Mesothelial cell of epicardium (in vitro differentiated cells): Measurements from ENCODE around the gene CRKL. TPM values are rescaled to one million over a fixed set of nuclear protein-coding genes. Genes with fewer than 3 reads are reported as not detected.
A peak's percentile ranks its signal among the peaks of the same experiment; 100 is the strongest.

ENCODE experiments used
- DNase-seq, 2 experiments: peaks; one replicate each; pipeline ENCODE4 v3.0.0; 2021; ENCODE audit warnings: low spot score in 2 of 2; ENCODE audit not compliant: unreplicated experiment in 2 of 2
- H3K27ac Mint-ChIP-seq: 2 replicates; pipeline ENCODE4 v1.8.0; 2021; ENCODE audit warnings: mixed read lengths
- H3K27me3 Mint-ChIP-seq: 2 replicates; pipeline ENCODE4 v1.8.0; 2021; ENCODE audit warnings: low read depth, mixed read lengths
- H3K36me3 Mint-ChIP-seq: 2 replicates; pipeline ENCODE4 v1.8.0; 2021; ENCODE audit warnings: mixed read lengths
- H3K4me1 Mint-ChIP-seq: 2 replicates; pipeline ENCODE4 v1.8.0; 2021; ENCODE audit warnings: mixed read lengths
- H3K4me3 Mint-ChIP-seq: 2 replicates; pipeline ENCODE4 v1.8.0; 2021; ENCODE audit warnings: mild to moderate bottlenecking, moderate library complexity, mixed read lengths
- H3K9me3 Mint-ChIP-seq: 2 replicates; pipeline ENCODE4 v1.8.0; 2021; ENCODE audit warnings: mixed read lengths
- total RNA-seq: library from RNA; stranded (reverse); gene quantifications from 3 replicates; pipeline ENCODE4 v1.2.1, GENCODE V29; 2021
- TF ChIP-seq, protein P1 (sequence below): fragments of 200-600 bp; sonication (generic); IDR thresholded peaks from one replicate; pipeline ENCODE4 v1.5.0; 2021; ENCODE audit warnings: antibody characterized with exemption; ENCODE audit not compliant: unreplicated experiment

CRKL gene
- total RNA-seq, 1 donor from 2014 or later: 75.1 TPM

DNA sequence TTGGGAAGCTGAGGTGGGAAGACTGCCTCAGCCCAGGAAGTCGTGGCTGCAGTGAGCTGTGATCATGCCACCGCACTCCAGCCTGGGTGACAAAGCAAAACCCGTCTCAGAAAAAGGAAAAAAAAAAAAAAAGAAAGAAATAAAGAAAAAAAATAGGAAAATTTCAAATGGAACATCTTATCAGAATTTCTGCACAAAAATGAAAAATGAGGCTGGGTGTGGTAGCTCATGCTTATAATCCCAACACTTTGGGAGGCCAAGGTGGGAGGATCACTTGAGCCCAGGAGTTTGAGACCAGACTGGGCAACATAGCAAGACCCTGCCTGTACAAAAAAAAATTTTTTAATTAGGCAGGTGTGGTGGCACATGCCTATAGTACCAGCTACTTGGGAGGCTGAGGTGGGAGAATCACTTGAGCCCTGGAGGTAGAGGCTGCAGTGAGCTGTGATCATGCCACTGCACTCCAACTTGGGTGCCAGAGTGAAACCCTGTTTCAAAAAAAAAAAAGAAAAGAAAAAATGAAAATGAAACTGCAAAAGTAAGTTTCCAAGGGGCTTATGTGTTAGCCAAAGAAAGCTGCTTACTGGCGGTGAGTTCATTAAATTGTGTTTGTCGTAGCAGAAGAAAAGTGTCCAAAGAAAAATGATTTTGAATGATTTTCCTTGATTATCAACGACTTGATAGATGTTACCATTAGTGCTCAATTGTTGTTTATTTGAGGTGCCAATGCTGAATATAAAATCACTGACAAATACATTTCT lies 7.5 kb upstream of the CRKL start:
- peaks cover 3% of the 10 kb centered on the region for H3K27me3 Mint-ChIP-seq
- H3K27ac Mint-ChIP-seq: no peak overlapping the region
- DNase-seq: no peak
- no peaks in the 10 kb centered on the region for H3K9me3 Mint-ChIP-seq
- no peaks in the 10 kb centered on the region for H3K36me3 Mint-ChIP-seq
- H3K4me3 Mint-ChIP-seq: no peak overlapping the region
- H3K4me1 Mint-ChIP-seq: no peaks in the 10 kb centered on the region
- TF ChIP-seq, protein P1, sequence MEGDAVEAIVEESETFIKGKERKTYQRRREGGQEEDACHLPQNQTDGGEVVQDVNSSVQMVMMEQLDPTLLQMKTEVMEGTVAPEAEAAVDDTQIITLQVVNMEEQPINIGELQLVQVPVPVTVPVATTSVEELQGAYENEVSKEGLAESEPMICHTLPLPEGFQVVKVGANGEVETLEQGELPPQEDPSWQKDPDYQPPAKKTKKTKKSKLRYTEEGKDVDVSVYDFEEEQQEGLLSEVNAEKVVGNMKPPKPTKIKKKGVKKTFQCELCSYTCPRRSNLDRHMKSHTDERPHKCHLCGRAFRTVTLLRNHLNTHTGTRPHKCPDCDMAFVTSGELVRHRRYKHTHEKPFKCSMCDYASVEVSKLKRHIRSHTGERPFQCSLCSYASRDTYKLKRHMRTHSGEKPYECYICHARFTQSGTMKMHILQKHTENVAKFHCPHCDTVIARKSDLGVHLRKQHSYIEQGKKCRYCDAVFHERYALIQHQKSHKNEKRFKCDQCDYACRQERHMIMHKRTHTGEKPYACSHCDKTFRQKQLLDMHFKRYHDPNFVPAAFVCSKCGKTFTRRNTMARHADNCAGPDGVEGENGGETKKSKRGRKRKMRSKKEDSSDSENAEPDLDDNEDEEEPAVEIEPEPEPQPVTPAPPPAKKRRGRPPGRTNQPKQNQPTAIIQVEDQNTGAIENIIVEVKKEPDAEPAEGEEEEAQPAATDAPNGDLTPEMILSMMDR: no peak

DNA sequence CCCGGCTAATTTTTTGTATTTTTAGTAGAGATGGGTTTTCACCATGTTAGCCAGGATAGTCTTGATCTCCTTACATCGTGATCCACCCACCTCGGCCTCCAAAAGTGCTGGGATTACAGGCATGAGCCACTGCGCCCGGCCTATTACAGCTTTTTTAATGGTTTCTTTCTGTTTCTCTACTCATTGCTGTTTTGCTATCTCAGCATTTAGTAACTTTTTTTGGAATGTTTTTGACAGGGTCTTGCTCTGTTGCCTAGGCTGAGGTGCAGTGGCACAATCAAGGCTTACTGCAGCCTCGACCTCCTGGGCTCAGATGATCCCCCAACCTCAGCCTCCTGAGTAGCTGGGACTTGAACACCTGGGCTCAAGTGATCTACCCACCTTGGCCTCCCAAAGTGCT lies 4.7 kb upstream of the CRKL start:
- H3K27me3 Mint-ChIP-seq: no peaks in the 10 kb centered on the region
- H3K4me1 Mint-ChIP-seq: peaks cover 4% of the 10 kb centered on the region
- H3K36me3 Mint-ChIP-seq: no peaks in the 10 kb centered on the region
- no peak overlapping the region for H3K4me3 Mint-ChIP-seq
- no peak for DNase-seq
- H3K9me3 Mint-ChIP-seq: no peaks in the 10 kb centered on the region
- no peak overlapping the region for H3K27ac Mint-ChIP-seq
- TF ChIP-seq, protein P1: no peak

DNA sequence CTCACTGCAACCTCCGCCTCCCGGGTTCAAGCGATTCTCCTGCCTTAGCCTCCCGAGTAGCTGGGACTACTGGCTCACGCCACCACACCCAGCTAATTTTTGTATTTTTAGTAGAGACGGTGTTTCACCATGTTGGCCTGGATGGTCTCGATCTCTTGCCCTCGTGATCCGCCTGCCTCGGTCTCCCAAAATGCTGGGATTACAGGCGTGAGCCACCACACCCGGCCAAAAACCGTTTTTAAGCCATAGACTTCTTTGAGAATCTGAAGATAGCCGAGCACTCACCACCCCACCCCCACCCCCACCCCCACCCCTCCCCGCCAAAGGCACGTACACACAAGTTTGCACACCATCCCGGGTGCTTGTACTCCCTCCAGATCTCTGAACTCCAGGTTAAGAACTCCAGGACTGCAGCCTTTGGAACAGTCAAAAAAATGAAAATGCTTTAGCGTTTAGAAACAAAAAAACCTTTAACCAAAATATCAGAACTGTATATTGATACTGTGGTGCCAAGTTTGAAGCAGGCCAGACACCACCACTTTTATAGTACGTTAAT lies 1.5 kb downstream of the CRKL start:
- Mint-ChIP-seq H3K4me3 (peak overlapping the region; percentile 98), H3K36me3 (no peaks in the 10 kb centered on the region), H3K9me3 (no peaks in the 10 kb centered on the region), H3K4me1 (peaks cover 33% of the 10 kb centered on the region), H3K27ac (peak overlapping the region; percentile 96), H3K27me3 (no peaks in the 10 kb centered on the region)
- DNase-seq: no peak
- TF ChIP-seq, protein P1: no peak

DNA sequence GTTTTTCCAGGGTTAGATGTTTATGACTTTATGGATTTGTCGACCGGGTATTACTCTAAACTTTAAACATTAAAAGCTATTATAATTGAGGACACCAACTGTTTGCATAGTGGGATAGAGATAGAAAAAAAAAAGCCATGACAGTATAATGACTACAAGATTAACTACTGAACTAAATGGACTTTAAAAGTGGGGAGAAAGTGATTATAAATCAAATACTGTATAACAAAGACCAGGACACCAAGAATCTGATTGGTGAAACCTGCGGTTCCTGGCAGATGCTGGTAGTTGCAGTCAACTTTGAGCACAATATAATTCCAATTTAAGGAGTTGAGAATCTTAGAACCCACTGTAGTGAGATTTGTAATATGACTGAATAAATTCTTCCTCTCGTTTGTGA lies 2.5 kb downstream of the CRKL start:
- H3K9me3 Mint-ChIP-seq: no peaks in the 10 kb centered on the region
- H3K27ac Mint-ChIP-seq: peak overlapping the region; percentile 96
- TF ChIP-seq, protein P1: no peak
- no peaks in the 10 kb centered on the region for H3K36me3 Mint-ChIP-seq
- H3K4me3 Mint-ChIP-seq: peak overlapping the region; percentile 98
- H3K27me3 Mint-ChIP-seq: no peaks in the 10 kb centered on the region
- DNase-seq: no peak
- peaks cover 33% of the 10 kb centered on the region for H3K4me1 Mint-ChIP-seq

DNA sequence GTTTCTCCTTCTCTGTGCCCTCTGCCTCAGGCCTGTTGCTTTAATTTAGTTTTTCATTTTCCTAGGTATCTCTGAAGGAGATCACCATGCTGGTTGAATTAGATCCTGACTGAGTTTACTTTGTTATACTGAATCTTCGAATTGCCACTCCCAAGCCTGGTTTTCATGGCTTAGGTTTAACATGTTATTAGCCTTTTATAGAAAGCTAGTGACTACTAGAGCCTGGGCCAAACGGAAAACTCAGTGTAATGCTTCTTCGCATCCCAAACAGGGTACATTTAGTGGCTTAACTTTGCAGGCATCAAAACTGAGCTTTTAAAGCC lies 3.6 kb downstream of the CRKL start:
- H3K27ac Mint-ChIP-seq: peak overlapping the region; percentile 96
- peak overlapping the region; percentile 98 for H3K4me3 Mint-ChIP-seq
- H3K27me3 Mint-ChIP-seq: no peaks in the 10 kb centered on the region
- TF ChIP-seq, protein P1: no peak
- H3K36me3 Mint-ChIP-seq: no peaks in the 10 kb centered on the region
- H3K9me3 Mint-ChIP-seq: no peaks in the 10 kb centered on the region
- H3K4me1 Mint-ChIP-seq: peaks cover 37% of the 10 kb centered on the region
- DNase-seq: no peak
